GM18517 (cell line): Measurements from ENCODE around the gene NSL1.

Experiments used
- ATAC-seq: cut with Tn5 transposase; IDR thresholded peaks from one replicate; pipeline ENCODE4 v1.9.1; 2021; ENCODE audit warnings: mild to moderate bottlenecking, moderate library complexity; ENCODE audit not compliant: unreplicated experiment

The NSL1 gene, protein sequence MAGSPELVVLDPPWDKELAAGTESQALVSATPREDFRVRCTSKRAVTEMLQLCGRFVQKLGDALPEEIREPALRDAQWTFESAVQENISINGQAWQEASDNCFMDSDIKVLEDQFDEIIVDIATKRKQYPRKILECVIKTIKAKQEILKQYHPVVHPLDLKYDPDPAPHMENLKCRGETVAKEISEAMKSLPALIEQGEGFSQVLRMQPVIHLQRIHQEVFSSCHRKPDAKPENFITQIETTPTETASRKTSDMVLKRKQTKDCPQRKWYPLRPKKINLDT

GRCh38 chr1:212791676-212792395 is at the start of gene NSL1, which contains the start of gene TATDN3:
TSS of gene NSL1 (minus strand) at chr1:212791777. CDS start at chr1:212791763, 14 bp downstream.
TSS of gene TATDN3 (plus strand) at chr1:212791894. CDS start at chr1:212791922, 28 bp downstream.
- ATAC-seq, result peak; percentile 61

DNA sequence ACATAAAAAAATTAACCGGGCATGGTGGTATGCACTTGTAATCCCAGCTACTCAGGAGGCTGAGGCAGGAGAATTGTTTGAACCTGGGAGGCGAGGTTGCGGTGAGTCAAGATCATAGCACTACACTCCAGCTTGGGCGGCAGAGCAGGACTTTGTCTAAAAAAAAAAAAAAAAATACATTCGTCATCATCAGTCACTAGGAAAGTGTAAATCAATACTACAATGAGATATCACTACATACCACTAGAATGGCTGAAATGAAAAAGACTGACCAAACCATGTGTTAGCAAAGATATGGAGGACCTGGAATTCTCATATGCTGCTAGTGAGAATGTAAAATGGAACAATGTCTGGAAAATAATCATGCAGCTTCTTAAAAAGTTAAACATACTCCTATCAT is 46.6 kb upstream of the NSL1 start:
- ATAC-seq, result no peak

- peak; percentile 69 for ATAC-seq
Observed at GRCh38 chr1:212833211-212834207, 41.9 kb upstream of the NSL1 start.

DNA sequence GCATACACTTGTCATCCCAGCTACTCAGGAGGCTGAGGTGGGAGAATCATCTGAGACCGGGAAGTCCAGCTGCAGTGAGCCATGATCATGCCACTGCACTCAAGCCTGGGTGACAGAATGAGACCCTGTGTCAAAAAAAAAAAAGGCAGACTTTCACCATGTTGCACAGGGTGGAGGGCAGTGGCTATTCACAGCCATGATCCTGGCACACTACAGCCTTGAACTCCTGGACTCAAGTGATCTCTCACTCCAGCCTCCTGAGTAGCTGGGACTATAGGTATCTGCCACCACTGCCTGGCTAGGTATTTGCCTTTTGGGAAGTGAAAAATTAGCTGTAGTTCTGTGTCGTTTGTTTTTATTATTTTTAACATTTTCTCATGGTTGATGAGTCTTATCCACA is 36.8 kb upstream of the NSL1 start:
- no peak for ATAC-seq

DNA sequence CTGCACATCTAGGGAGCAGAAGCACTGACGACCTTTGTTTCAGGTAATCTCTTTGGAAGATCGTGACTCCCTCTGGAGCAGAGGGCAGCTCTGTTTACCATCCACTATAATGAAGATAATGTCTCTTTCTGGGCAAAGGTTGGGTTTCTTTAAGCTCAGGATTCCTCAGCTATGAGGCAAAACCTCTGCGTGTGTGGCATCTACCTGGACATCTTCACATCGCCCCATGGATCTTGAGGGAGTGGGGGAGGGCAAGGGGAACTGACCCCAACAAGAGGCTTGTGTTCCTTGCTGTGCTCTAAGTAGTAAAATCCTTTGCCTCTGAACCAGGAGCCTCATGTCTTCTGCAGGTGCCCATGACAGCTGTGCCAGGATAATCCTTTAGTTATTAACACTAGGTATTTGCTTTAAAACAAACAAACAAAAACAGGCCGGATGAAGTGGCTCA is 36.3 kb upstream of the NSL1 start:
- no peak for ATAC-seq

GRCh38 chr1:212827171-212827776 is 35.7 kb upstream of the NSL1 start:
- ATAC-seq, result no peak

DNA sequence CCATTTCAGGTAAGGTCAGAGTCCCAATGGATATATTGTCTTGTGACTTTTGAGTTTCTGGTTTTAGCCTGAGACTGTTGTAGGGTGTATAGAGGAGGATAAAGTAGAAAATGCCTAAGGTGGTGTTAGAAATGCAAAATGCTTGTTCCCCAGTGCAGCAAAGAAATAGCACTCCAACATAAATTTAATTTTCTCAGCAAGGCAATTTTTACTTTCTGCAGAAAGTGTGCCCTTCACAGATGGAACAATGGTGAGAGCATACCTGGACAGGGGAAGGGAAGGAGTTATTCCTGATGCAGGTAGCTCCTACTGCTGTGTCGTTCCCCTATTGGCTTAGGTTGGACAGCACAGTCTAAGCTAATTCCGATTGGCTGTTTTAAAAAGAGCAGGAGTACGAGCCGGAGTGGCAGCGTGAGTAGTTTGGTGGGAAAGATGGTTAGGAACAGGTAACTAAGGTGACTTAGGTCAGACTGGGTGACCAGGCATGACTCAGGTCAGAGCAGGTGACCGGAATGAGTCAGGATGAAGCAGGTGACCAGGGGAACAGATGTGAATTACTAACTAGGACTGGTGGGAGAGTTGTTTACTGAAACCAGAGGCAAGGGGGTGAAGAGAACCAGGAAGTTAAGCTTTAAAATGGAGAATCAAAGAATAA is 34.3 kb upstream of the NSL1 start:
- ATAC-seq, result no peak

DNA sequence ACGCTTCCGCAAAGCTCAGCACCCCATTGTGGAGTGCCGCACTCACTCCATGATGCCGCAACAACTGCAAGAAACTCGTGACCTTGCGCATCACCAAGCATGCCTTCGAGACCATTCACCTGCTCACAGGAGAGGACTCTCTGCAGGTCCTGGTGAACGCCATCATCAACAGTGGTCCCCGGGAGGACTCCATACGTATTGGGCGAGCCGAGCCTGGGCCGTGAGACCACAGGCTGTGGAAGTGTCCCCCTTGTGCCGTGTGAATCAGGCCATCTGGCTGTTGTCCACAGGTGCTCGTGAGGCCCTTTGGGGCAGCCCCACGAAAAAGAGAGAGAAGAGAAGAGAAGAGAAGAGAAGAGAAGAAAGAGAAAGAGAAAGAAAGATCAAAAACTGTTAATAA is 32.6 kb upstream of the NSL1 start:
- ATAC-seq, result no peak

GRCh38 chr1:212822956-212823355 is 31.4 kb upstream of the NSL1 start:
- ATAC-seq, result no peak

DNA sequence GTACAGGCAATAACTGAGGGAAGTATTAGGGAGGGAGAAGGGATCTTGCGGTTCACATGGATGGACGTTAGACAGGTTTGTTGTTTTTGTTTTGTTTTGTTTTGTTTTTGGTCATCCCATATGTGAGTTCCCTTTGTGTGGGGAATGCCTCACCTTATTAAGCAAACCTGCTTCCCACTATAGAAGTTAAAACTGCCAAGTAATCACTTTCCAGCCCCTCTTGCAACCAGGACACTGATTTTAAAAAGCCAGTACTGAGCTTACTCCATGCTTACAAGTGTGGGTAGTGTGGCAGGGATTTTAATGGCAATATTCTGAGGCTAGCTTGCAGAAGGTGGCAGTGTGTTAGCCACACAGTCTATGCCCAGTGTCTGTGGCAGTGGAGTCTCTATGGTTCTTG is 29.4 kb upstream of the NSL1 start:
- ATAC-seq, result no peak

DNA sequence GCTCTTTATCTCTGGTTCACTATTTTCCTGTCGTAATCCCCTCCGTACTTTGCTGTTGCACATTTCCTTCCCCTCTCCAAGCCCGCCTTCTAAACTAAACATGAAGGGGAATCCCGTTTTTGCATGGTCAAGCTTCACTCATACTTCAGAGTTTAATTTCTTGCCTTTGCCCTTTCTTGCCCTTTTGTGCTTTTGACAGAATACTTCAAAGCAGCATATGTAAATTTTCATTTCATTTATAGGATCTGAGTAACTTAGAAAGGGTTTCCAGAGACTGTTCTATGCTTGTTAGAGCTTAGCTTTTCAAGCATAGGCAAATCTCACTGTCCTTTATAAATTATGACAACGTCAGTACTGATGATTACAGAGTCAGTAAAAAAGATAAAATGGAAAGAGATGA is 28.1 kb upstream of the NSL1 start:
- ATAC-seq, result peak; percentile 59

DNA sequence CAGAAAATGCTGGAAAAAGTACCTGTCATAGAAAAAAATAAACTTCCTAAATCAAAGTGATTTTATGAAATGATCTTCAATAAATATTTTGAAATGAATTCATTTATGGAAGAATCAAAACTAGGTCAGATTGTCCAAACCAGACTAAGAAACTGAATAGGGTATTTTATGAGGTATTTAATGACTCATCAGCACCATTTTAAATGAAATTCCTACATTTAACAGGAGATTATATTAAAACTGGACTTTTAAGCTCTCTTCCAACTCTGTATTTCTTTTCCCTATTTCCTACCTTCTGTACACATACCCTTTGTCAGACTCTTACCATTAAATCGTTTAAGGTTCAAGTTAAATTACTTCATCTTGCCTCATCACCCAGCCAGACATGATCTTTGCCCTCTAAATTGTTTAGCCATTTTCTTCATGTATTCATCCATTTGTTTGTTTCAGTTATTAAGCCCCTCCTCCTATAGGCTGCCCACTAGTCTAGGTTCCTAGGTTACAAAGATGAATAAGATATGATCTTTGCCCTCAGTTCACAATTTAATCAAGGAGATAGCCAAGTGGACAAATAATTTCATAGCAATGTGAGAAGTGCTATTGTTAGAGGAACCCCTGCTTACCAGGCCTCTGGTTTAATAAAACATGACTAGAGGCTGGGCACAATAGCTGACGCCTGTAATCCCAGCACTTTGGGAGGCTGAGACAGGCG is 25.1 kb upstream of the NSL1 start:
- ATAC-seq, result no peak

DNA sequence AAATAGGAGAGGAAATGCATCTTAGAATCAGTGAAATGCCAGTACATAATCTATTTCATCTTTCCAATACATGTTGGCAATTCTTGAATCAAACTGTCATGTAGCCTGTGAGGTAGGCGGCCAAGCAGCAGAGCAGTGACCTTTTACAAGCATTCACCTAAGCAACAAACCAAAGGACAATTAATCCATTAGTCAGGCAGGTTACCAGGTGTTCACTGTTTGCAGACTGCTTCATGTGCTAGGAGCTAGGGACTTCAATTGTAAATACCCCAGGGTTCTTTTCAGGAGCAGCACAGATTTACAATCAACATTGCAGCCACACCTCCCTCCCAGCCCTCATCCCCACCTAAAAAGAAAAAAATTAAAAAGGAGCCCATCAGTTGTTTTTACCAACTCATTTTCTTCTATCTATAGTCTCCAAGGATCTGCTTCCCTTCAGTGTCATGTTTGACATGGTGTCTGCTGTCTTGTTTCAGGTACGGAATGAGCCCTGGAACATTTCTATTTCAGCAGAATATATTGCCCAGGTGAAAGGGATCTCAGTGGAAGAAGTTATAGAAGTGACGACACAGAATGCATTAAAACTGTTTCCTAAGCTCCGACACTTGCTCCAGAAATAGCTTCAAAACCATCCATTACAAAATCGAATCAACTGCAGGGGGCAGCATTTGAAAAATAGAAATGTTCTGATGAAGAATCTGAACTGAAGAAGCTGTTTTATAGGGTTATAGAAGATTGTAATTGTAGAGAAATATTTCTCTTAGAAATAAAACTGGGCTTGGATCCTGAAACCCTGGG is 23.2 kb upstream of the NSL1 start:
- ATAC-seq, result no peak

- ATAC-seq, result no peak
Observed at GRCh38 chr1:212805767-212806166, 14.2 kb upstream of the NSL1 start.

GRCh38 chr1:212797681-212798080 is 6.1 kb upstream of the NSL1 start:
- no peak for ATAC-seq

GRCh38 chr1:212794561-212795014 is 3.0 kb upstream of the NSL1 start:
- peak; percentile 84 for ATAC-seq

GRCh38 chr1:212792396-212792908 is 875 bp upstream of the NSL1 start:
- ATAC-seq, result no peak

DNA sequence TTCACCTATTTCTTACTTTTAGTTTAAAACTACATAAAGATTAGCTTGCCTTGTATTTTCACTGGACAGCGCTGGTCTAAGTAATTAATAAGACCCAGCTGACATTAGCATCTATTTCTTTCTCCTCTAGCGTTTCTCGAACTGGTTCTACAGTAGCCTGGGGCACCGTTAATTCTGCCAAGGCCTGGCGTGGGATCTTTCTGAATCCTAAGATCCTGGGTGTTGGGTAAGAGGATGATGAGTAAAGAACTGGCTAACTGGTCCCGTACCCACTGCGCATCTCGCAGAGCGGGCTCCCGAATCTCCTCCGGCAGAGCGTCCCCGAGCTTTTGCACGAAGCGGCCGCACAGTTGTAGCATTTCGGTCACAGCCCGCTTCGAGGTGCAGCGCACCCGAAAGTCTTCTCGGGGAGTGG is 309 bp downstream of the NSL1 start:
- peak; percentile 32 for ATAC-seq
